HL-60/S4 treated with phorbol 12-myristate 13-acetate at 8.2 ng/mL for 4 days and 3 days (cell line): ENCODE data around the gene C3.
"Not testable (repeated sequence)": the region's sequence is repeated elsewhere in the genome, so short reads cannot be mapped to it uniquely, and the experiment has no call there.

Experiments
- in situ Hi-C: fragments of 300-500 bp; cut with MboI; formaldehyde crosslinking; loops from 2 replicates; pipeline ENCODE4 v1.15.0; 2022; ENCODE audit warnings: low sequenced_read_pairs

C3 gene

GRCh38 chr19:6671960-6672359 is 48.5 kb downstream of the C3 start:
- in situ Hi-C loops, result no loop called here

- in situ Hi-C loops, result no loop called here
Observed at GRCh38 chr19:6668691-6669090, 51.8 kb downstream of the C3 start.

- in situ Hi-C loops, result no loop called here
Observed at GRCh38 chr19:6667114-6667627, 53.3 kb downstream of the C3 start.

- in situ Hi-C loops, result no loop called here
Observed at GRCh38 chr19:6664916-6665315, 55.5 kb downstream of the C3 start.

- in situ Hi-C loops, result no loop called here
Observed at GRCh38 chr19:6663236-6664201, 56.9 kb downstream of the C3 start.

GRCh38 chr19:6662702-6663101 is 57.7 kb downstream of the C3 start:
- in situ Hi-C loops, result no loop called here

GRCh38 chr19:6661509-6662244 is 58.8 kb downstream of the C3 start:
- in situ Hi-C loops, result not testable (repeated sequence)

- in situ Hi-C loops, result no loop called here
Observed at GRCh38 chr19:6660930-6661329, 59.5 kb downstream of the C3 start.

- in situ Hi-C loops, result not testable (repeated sequence)
Observed at GRCh38 chr19:6656390-6656789, 64.1 kb downstream of the C3 start.

GRCh38 chr19:6654347-6655310 is 65.8 kb downstream of the C3 start:
- in situ Hi-C loops, result no loop called here

- in situ Hi-C loops, result no loop called here
Observed at GRCh38 chr19:6652805-6653094, 67.7 kb downstream of the C3 start.

- in situ Hi-C loops, result no loop called here
Observed at GRCh38 chr19:6651965-6652804, 68.3 kb downstream of the C3 start.

- in situ Hi-C loops, result loop anchor here (25.0 kb wide), 1 partner anchor 213 kb away; no protein-coding TSS in a partner anchor
Observed at GRCh38 chr19:6649185-6649584, 71.3 kb downstream of the C3 start.

- in situ Hi-C loops, result loop anchor here (25.0 kb wide), 1 partner anchor 214 kb away; no protein-coding TSS in a partner anchor
Observed at GRCh38 chr19:6648141-6648715, 72.2 kb downstream of the C3 start.

GRCh38 chr19:6644796-6645195 is 75.7 kb downstream of the C3 start:
- in situ Hi-C loops, result loop anchor here (25.0 kb wide), 1 partner anchor 218 kb away; no protein-coding TSS in a partner anchor

GRCh38 chr19:6640333-6640732 is 80.1 kb downstream of the C3 start:
- in situ Hi-C loops, result loop anchor here (25.0 kb wide), 1 partner anchor 222 kb away; no protein-coding TSS in a partner anchor

- in situ Hi-C loops, result loop anchor here (25.0 kb wide), 1 partner anchor 223 kb away; no protein-coding TSS in a partner anchor
Observed at GRCh38 chr19:6639439-6639838, 81.0 kb downstream of the C3 start.

- in situ Hi-C loops, result loop anchor here (25.0 kb wide), 1 partner anchor 229 kb away; no protein-coding TSS in a partner anchor
Observed at GRCh38 chr19:6633456-6633813, 87.0 kb downstream of the C3 start.
